Measurements from ENCODE around the gene TUBB4B. TPM values are rescaled to one million over a fixed set of nuclear protein-coding genes. Genes with fewer than 3 reads are reported as not detected.

The TUBB4B gene
- total RNA-seq, 2 donors from 2014 or later = 332 to 432 TPM

DNA sequence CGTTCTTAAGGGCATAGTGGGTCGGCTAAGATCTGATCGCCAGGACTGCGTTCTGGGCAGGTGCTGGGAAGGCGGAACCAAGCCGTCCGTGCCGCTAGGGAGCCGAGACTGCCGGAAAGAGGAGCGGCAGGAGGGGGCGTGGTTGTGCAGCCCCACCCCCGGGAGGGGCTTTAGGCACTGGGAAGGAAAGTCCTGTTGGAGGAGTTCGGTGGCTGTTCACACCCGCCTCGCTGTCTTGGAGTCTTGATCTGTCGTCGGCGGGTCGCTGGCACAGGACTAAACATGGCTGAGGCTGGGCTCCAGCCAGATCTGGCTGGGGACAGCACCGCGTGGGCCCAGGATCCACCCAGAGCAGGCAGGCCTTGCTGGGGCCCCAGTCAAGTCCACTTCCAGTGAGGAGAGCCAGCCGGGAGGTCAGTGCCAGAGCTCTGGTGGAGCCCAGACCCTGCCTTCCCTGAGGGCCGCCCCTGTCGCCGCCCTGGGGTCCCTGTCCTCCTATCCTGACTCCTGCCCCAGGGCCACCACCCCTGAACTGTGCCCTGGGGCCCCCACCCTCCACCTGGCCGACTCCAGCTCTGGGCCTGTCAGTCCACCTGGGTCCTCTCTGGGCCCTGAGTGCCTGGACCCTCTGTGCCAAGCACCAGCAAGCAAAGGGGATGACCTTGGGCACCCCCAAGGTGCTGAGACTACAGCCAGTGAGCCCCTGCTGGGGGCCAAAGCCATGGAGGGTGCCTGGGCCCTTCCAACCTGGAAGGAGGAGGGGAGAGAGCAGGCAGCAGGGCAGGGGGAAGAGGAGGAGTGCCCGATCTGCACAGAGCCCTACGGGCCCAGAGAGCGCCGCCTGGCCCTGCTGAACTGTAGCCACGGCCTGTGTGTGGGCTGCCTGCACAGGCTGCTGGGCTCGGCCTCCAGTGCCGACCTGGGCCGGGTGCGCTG lies 23.5 kb upstream of the TUBB4B start:
- H3K27ac Mint-ChIP-seq = no peak overlapping the region
- no peaks in the 10 kb centered on the region for H3K27me3 Mint-ChIP-seq
- H3K36me3 Mint-ChIP-seq = no peaks in the 10 kb centered on the region
- no peak overlapping the region for H3K4me3 Mint-ChIP-seq
- no peaks in the 10 kb centered on the region for H3K9me3 Mint-ChIP-seq
- no peak for DNase-seq (ENCODE audit: low spot score)
- H3K4me1 Mint-ChIP-seq (ENCODE audit: low read depth in 2 of 2) = no peaks in the 10 kb centered on the region
- ATAC-seq = no peak

DNA sequence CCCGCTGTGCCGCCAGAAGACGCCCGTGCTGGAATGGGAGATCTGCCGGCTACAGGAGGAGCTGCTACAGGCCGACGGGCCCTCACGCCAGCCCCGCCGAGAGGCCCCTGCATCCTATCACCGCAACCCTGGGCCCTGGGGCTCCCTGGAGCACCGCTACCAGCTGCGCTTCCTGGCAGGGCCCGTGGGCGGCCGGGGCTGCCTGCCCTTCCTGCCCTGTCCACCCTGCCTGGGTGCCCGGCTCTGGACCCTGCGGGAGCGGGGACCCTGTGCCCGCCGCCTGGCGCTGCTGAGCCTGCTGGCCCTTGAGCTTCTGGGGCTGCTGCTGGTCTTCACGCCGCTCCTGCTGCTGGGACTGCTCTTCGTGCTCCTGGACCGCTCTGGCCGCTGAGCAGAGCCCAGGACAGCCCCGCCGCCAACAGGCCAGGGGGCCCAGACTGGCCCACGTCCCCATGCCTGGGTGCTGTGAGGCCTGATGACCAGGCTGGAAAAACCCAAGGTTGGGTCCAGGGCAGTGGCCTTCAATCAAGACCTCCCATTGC lies 22.8 kb upstream of the TUBB4B start:
- H3K4me3 Mint-ChIP-seq = no peak overlapping the region
- H3K4me1 Mint-ChIP-seq (ENCODE audit: low read depth in 2 of 2) = peaks cover 0 to 3% of the 10 kb centered on the region in 2 donors
- DNase-seq (ENCODE audit: low spot score) (no peak), ATAC-seq (no peak)
- H3K27ac Mint-ChIP-seq = no peak overlapping the region
- no peaks in the 10 kb centered on the region for H3K9me3 Mint-ChIP-seq
- H3K27me3 Mint-ChIP-seq = no peaks in the 10 kb centered on the region
- no peaks in the 10 kb centered on the region for H3K36me3 Mint-ChIP-seq

DNA sequence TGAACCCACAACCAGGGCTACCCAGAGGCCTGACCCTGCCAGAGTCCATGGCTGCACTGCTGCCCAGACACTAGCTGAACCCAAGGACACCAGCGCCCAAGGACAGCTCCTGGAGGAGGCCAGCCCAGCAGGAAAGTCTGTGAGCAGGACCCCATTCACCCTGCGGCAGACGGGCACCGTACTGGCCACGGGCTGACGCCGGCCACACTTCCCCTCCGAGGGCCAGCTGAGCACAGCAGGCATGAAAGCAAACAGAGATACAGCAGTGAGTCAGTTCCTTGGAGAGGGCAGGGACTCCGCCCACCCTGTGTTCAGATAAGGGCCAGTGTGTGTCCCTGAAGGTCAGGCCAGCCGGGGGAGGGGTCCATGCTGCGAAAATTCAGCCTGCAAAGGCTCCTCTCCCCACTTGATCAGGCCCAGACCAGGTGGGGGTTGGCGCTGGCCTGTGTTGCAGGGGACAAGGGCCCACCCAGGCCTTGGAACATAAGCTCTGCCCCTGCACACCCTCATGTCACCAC lies 22.3 kb upstream of the TUBB4B start:
- no peak overlapping the region for H3K4me3 Mint-ChIP-seq
- ATAC-seq (no peak), DNase-seq (ENCODE audit: low spot score) (no peak)
- peaks cover 0 to 3% of the 10 kb centered on the region in 2 donors for H3K4me1 Mint-ChIP-seq (ENCODE audit: low read depth in 2 of 2)
- H3K9me3 Mint-ChIP-seq = no peaks in the 10 kb centered on the region
- H3K36me3 Mint-ChIP-seq = no peaks in the 10 kb centered on the region
- H3K27me3 Mint-ChIP-seq = no peaks in the 10 kb centered on the region
- H3K27ac Mint-ChIP-seq = no peak overlapping the region

DNA sequence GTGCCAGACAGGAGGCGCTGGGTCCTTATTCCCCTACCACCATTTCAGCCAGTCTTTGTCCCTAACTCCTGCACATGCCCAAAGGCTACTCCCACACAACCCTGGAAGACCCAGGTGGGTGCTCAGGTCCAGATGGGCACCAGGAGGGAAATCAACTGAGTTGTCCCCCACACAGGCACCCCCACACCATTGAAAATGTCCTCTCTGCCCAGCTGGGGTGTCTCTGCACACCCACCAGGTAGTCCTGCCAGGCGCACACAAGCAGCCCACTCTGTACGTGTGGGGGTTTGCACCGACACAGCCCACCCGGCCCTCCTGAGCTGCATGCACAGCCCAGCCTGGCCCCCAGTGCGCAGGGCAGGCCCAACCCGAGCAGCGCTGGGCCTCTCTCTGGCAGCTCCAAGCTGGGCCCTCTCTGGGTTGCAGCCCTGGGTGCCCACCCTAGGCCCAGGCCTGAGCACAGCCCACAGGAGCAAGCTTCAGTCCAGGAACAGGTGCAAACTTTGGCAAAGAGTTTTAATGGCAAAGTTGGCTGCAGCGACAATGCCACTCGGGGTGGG lies 21.2 kb upstream of the TUBB4B start:
- no peak overlapping the region for H3K4me3 Mint-ChIP-seq
- no peak overlapping the region for H3K27ac Mint-ChIP-seq
- no peaks in the 10 kb centered on the region for H3K9me3 Mint-ChIP-seq
- no peaks in the 10 kb centered on the region for H3K27me3 Mint-ChIP-seq
- ATAC-seq (no peak), DNase-seq (ENCODE audit: low spot score) (no peak)
- H3K4me1 Mint-ChIP-seq (ENCODE audit: low read depth in 2 of 2) = peaks cover 0 to 3% of the 10 kb centered on the region in 2 donors
- H3K36me3 Mint-ChIP-seq = no peaks in the 10 kb centered on the region

GRCh38 chr9:137220317-137221094 lies 20.6 kb upstream of the TUBB4B start:
- Mint-ChIP-seq H3K36me3 (no peaks in the 10 kb centered on the region), H3K4me1 (ENCODE audit: low read depth in 2 of 2) (peaks cover 0 to 3% of the 10 kb centered on the region in 2 donors), H3K27ac (no peak overlapping the region), H3K4me3 (no peak overlapping the region), H3K27me3 (no peaks in the 10 kb centered on the region), H3K9me3 (no peaks in the 10 kb centered on the region)
- DNase-seq (ENCODE audit: low spot score) (no peak), ATAC-seq (no peak)

DNA sequence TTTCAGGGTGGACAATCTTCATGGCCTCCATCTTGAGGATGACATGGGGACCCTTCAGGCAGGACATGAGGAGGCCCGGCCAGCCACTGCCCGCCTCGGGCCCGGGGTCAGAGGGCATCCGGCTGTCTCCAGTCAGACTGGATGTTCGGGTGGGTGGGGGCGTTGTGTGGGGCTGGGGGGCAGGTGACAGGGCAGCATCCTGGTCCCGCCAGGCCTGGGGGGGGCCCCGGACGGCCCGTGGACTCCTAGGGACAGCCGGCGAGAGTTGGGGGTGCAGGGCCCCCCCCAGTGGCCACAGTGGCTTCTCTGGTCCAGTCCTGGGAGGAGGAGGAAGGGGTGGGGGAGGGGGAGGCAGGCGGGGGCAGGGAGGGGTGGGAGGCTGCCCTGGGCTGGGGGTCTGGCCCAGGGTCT lies 20.0 kb upstream of the TUBB4B start:
- Mint-ChIP-seq H3K4me1 (ENCODE audit: low read depth in 2 of 2) (peaks cover 0 to 3% of the 10 kb centered on the region in 2 donors), H3K9me3 (no peaks in the 10 kb centered on the region), H3K27me3 (no peaks in the 10 kb centered on the region), H3K36me3 (no peaks in the 10 kb centered on the region), H3K4me3 (no peak overlapping the region), H3K27ac (no peak overlapping the region)
- ATAC-seq (no peak), DNase-seq (ENCODE audit: low spot score) (no peak)

GRCh38 chr9:137221506-137222111 lies 19.5 kb upstream of the TUBB4B start:
- H3K4me3 Mint-ChIP-seq = no peak overlapping the region
- H3K9me3 Mint-ChIP-seq = no peaks in the 10 kb centered on the region
- peaks cover 0 to 3% of the 10 kb centered on the region in 2 donors for H3K4me1 Mint-ChIP-seq (ENCODE audit: low read depth in 2 of 2)
- H3K27ac Mint-ChIP-seq = no peak overlapping the region
- ATAC-seq (no peak), DNase-seq (ENCODE audit: low spot score) (no peak)
- no peaks in the 10 kb centered on the region for H3K27me3 Mint-ChIP-seq
- H3K36me3 Mint-ChIP-seq = no peaks in the 10 kb centered on the region

- DNase-seq (ENCODE audit: low spot score) = no peak
- Mint-ChIP-seq H3K4me1 (ENCODE audit: low read depth in 2 of 2) (peaks cover under 1 to 3% of the 10 kb centered on the region in 2 donors), H3K27ac (peak within 1 kb of the TSS; percentile 21 to 71), H3K27me3 (peaks cover 0 to 2% of the 10 kb centered on the region in 2 donors), H3K9me3 (no peaks in the 10 kb centered on the region), H3K36me3 (no peaks in the 10 kb centered on the region), H3K4me3 (peak within 1 kb of the TSS; percentile 75)
- ATAC-seq = no peak
These were observed 18.7 kb upstream of the TUBB4B start, which contains the start of gene RNF208 for GRCh38 chr9:137222190-137223077. Gene RNF208 (minus strand): TSS chr9:137222240. CDS start chr9:137221212, 1,028 bp downstream.

GRCh38 chr9:137223078-137223970 lies 17.8 kb upstream of the TUBB4B start:
- Mint-ChIP-seq H3K4me3 (peak overlapping the region; percentile 75), H3K9me3 (no peaks in the 10 kb centered on the region), H3K36me3 (no peaks in the 10 kb centered on the region), H3K4me1 (ENCODE audit: low read depth in 2 of 2) (peaks cover 5 to 6% of the 10 kb centered on the region in 2 donors), H3K27me3 (peaks cover 3 to 7% of the 10 kb centered on the region in 2 donors), H3K27ac (peak overlapping the region; percentile 21 to 71)
- peak; percentile 99 for DNase-seq (ENCODE audit: low spot score)
- peak; percentile 96 to 97 for ATAC-seq

DNA sequence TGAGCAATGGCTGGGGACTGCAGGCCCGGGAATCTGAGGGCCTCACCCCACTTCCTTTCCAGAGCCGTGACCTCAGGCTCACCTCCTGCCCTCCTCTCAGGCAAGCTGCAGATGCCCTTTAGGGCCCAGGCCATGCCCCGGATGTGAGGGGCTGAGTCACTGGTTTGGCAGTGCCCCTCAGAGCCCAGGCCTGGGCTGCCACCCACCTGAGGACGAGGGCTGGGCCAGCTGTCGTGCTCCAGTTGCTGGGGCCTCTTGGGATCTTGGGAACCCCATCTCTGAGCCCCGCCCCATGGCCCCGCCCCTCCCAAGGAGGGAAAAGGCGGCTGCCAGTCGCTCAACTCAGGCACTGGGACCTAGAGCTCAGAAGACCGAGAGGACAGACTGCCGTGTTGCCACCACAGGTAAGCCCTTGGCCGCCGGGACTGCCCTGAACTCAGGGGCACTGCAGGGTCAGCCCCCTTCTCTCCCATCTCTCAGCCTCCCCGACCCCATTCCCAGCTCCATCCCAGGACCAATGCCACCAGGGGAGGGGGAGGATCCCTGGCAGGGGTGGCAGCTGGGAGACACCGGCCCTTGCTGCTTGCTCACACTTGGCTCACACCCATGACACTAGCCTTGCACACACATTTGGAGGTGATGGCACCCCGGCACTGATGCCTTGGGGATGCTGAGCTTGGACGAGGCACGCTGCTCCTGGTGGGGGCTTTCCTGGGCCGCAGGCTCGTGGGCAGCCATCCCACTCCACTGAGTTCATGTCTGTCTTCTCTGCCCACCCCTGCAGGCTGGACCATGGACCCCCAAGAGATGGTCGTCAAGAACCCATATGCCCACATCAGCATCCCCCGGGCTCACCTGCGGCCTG lies 16.0 kb upstream of the TUBB4B start, which contains the start of gene CYSRT1:
TSS of gene CYSRT1 (plus strand) at position 345 of the 865 bp plus-strand sequence. CDS start at position 793, 448 bp downstream.
- peak within 1 kb of the TSS; percentile 75 for H3K4me3 Mint-ChIP-seq
- no peak within 1 kb of the TSS for H3K27ac Mint-ChIP-seq
- peaks cover 5 to 6% of the 10 kb centered on the region in 2 donors for H3K4me1 Mint-ChIP-seq (ENCODE audit: low read depth in 2 of 2)
- H3K9me3 Mint-ChIP-seq = no peaks in the 10 kb centered on the region
- DNase-seq (ENCODE audit: low spot score) (no peak), ATAC-seq (no peak)
- H3K27me3 Mint-ChIP-seq = peaks cover 3 to 7% of the 10 kb centered on the region in 2 donors
- no peaks in the 10 kb centered on the region for H3K36me3 Mint-ChIP-seq
